SK-N-SH (cell line): ENCODE results near the gene PRKG1. TPM values are rescaled to one million over a fixed set of nuclear protein-coding genes. Genes with fewer than 3 reads are reported as not detected.

ENCODE experiments used
- CTCF ChIA-PET: fragments of 300-600, 350-600 bp; formaldehyde crosslinking; extraction: SDS; loops from one replicate; lab custom pipeline; 2021; lab: Yijun Ruan, JAX
- POLR2A ChIA-PET: fragments of 350-600 bp; sonication (Branson Sonifier 250); formaldehyde crosslinking; extraction: SDS; loops from one replicate; lab custom pipeline; 2020; ENCODE audit warnings: antibody characterized with exemption, inconsistent platforms; lab: Yijun Ruan, JAX
- DNase-seq: peaks from one replicate; pipeline ENCODE4 v3.0.0; 2012
- H2AFZ ChIP-seq: fragments of 200-600 bp; sonication (generic); 2 replicates; pipeline ENCODE4 v1.8.1; 2016; ENCODE audit warnings: antibody characterized with exemption, mild to moderate bottlenecking, low read depth
- H3F3A ChIP-seq: fragments of 200-600 bp; sonication (generic); replicated peaks from 2 replicates; pipeline ENCODE3; 2016; ENCODE audit warnings: antibody characterized with exemption, mild to moderate bottlenecking; ENCODE audit not compliant: insufficient read depth
- H3K27ac ChIP-seq, 2 experiments: fragments of 200-500 bp in 1 of 2; fragments of 200-600 bp in 1 of 2; sonication (Bioruptor generic) in 1 of 2; sonication (generic), shearing (Covaris generic) in 1 of 2; 2 replicates each; pipeline versions ENCODE4 v1.5.1 to v1.6.1; 2014 to 2016; ENCODE audit warnings: low read depth in 2 of 2, inconsistent platforms in 1 of 2, low read length in 1 of 2, mild to moderate bottlenecking in 1 of 2, mixed read lengths in 1 of 2
- H3K27me3 ChIP-seq: fragments of 200-600 bp; sonication (generic), shearing (Covaris generic); 2 replicates; pipeline ENCODE4 v1.6.1; 2016; ENCODE audit warnings: mixed run types; ENCODE audit not compliant: insufficient read depth
- H3K36me3 ChIP-seq, 2 experiments: fragments of 200-500 bp in 1 of 2; fragments of 200-600 bp in 1 of 2; sonication (Bioruptor generic) in 1 of 2; sonication (generic) in 1 of 2; replicated peaks in 1 of 2; 2 replicates each; pipeline versions ENCODE3 to v1.5.1; 2014 to 2016; ENCODE audit warnings: low read length in 1 of 2, mild to moderate bottlenecking in 1 of 2; ENCODE audit not compliant: insufficient read depth in 2 of 2, control insufficient read depth in 1 of 2
- H3K4me1 ChIP-seq, 2 experiments: fragments of 200-500 bp in 1 of 2; fragments of 200-600 bp in 1 of 2; sonication (Bioruptor generic) in 1 of 2; sonication (generic), shearing (Covaris generic) in 1 of 2; 2 replicates each; pipeline versions ENCODE4 v1.5.1 to v1.6.1; 2014 to 2016; ENCODE audit warnings: low read depth in 1 of 2, low read length in 1 of 2, mixed run types in 1 of 2; ENCODE audit not compliant: insufficient read depth in 2 of 2, control insufficient read depth in 1 of 2
- H3K4me2 ChIP-seq: fragments of 200-600 bp; sonication (generic), shearing (Covaris generic); 2 replicates; pipeline ENCODE4 v1.6.1; 2017; ENCODE audit warnings: mixed run types
- H3K4me3 ChIP-seq, 2 experiments: fragments of 200-500 bp in 1 of 2; fragments of 200-600 bp in 1 of 2; sonication (Bioruptor generic) in 1 of 2; sonication (generic), shearing (Covaris generic) in 1 of 2; 2 replicates each; pipeline versions ENCODE4 v1.5.1 to v1.8.1; 2014 to 2016; ENCODE audit warnings: low read depth in 2 of 2, inconsistent platforms in 1 of 2, low read length in 1 of 2, mild to moderate bottlenecking in 1 of 2, mixed read lengths in 1 of 2, moderate library complexity in 1 of 2
- H3K79me2 ChIP-seq: fragments of 200-600 bp; sonication (generic); 2 replicates; pipeline ENCODE4 v1.8.1; 2017; ENCODE audit warnings: mild to moderate bottlenecking; ENCODE audit not compliant: insufficient read depth
- H3K9ac ChIP-seq: fragments of 200-600 bp; sonication (generic); 2 replicates; pipeline ENCODE4 v1.6.1; 2017; ENCODE audit warnings: mixed run types
- H3K9me2 ChIP-seq: fragments of 200-600 bp; sonication (generic); 2 replicates; pipeline ENCODE4 v1.6.1; 2017; ENCODE audit warnings: mixed run types
- H3K9me3 ChIP-seq: fragments of 200-600 bp; sonication (generic); 2 replicates; pipeline ENCODE4 v1.6.1; 2017; ENCODE audit warnings: mixed run types, mild to moderate bottlenecking, moderate library complexity
- H4K20me1 ChIP-seq: fragments of 200-600 bp; sonication (generic); 2 replicates; pipeline ENCODE4 v1.6.1; 2017; ENCODE audit warnings: mild to moderate bottlenecking, mixed run types; ENCODE audit not compliant: insufficient read depth
- ELF1 ChIP-seq: IDR thresholded peaks from 2 replicates; pipeline ENCODE4 v1.4.0; 2012
- EP300 ChIP-seq, 2 experiments: IDR thresholded peaks; 2 replicates each; pipeline versions ENCODE4 v1.4.0 to v1.6.1; 2012; ENCODE audit warnings: borderline replicate concordance in 1 of 2, low read depth in 1 of 2, low read length in 1 of 2
- FOSL2 ChIP-seq: IDR thresholded peaks from 2 replicates; pipeline ENCODE4 v1.4.0; 2012; ENCODE audit warnings: low read depth, mild to moderate bottlenecking, moderate library complexity, borderline replicate concordance
- GATA2 ChIP-seq: sonication (generic); formaldehyde crosslinking; IDR thresholded peaks from 2 replicates; pipeline ENCODE4 v1.5.0; 2020; ENCODE audit warnings: mild to moderate bottlenecking, missing genetic modification reagents
- JUND ChIP-seq: IDR thresholded peaks from 2 replicates; pipeline ENCODE4 v1.4.0; 2012
- MXI1 ChIP-seq: IDR thresholded peaks from 2 replicates; pipeline ENCODE4 v1.6.1; 2012; ENCODE audit warnings: mild to moderate bottlenecking, low read depth, low read length, improper control_type of control experiment
- NFIC ChIP-seq: IDR thresholded peaks from 2 replicates; pipeline ENCODE4 v1.4.0; 2012; ENCODE audit warnings: borderline replicate concordance
- NRF1 ChIP-seq: IDR thresholded peaks from 2 replicates; pipeline ENCODE4 v1.6.1; 2012; ENCODE audit warnings: low read depth, mild to moderate bottlenecking, low read length
- RAD21 ChIP-seq: IDR thresholded peaks from 2 replicates; pipeline ENCODE4 v1.6.1; 2012; ENCODE audit warnings: mild to moderate bottlenecking, low read length
- RCOR1 ChIP-seq: fragments of 150-350 bp; IDR thresholded peaks from 2 replicates; pipeline ENCODE4 v1.6.1; 2017; ENCODE audit warnings: antibody characterized with exemption, low read length
- RFX5 ChIP-seq: IDR thresholded peaks from 2 replicates; pipeline ENCODE4 v1.6.1; 2012; ENCODE audit warnings: mild to moderate bottlenecking, improper control_type of control experiment, low read length
- SIN3A ChIP-seq: IDR thresholded peaks from 2 replicates; pipeline ENCODE4 v1.6.1; 2012; ENCODE audit warnings: low read depth, mild to moderate bottlenecking, low read length, moderate library complexity, borderline replicate concordance
- SMC3 ChIP-seq: IDR thresholded peaks from 2 replicates; pipeline ENCODE4 v1.6.1; 2012; ENCODE audit warnings: low read depth, low read length, improper control_type of control experiment
- TAF1 ChIP-seq: IDR thresholded peaks from 2 replicates; pipeline ENCODE4 v1.6.1; 2012; ENCODE audit warnings: low read depth, mild to moderate bottlenecking, low read length, moderate library complexity, borderline replicate concordance
- TEAD4 ChIP-seq: IDR thresholded peaks from 2 replicates; pipeline ENCODE4 v1.4.0; 2012; ENCODE audit warnings: mild to moderate bottlenecking, borderline replicate concordance; ENCODE audit not compliant: insufficient read depth
- WGBS: methylation state at CpG from one replicate; pipeline ENCODE4 v1.1.6; 2017; ENCODE audit warnings: low lambda C conversion rate; 5-methylcytosine and 5-hydroxymethylcytosine counted together
- polyA plus RNA-seq, 3 experiments: library from polyadenylated mRNA; depleted of rRNA; stranded (reverse); fragments of >200 nt; gene quantifications; 2 replicates each; pipeline ENCODE4 v1.2.3, GENCODE V29; 2012
- TF ChIP-seq, protein P1 (sequence below): fragments of 200-600 bp; sonication (generic); IDR thresholded peaks from 2 replicates; pipeline ENCODE4 v1.6.1; 2017; ENCODE audit warnings: antibody characterized with exemption, mild to moderate bottlenecking, moderate library complexity
- TF ChIP-seq, protein P2 (sequence below): fragments of 150-350 bp; IDR thresholded peaks from 2 replicates; pipeline ENCODE4 v1.6.1; 2017; ENCODE audit warnings: antibody characterized with exemption, low read length, low read depth, borderline replicate concordance
- TF ChIP-seq, protein P3 (sequence below): IDR thresholded peaks from 2 replicates; pipeline ENCODE4; 2012
- TF ChIP-seq, protein P4 (sequence below): IDR thresholded peaks from 2 replicates; pipeline ENCODE4 v1.4.0; 2012; ENCODE audit warnings: low read depth
- TF ChIP-seq, protein P5 (sequence below): IDR thresholded peaks from 2 replicates; pipeline ENCODE4 v1.4.0; 2012; ENCODE audit warnings: low read depth, borderline replicate concordance

Gene PRKG1
- polyA plus RNA-seq, 1 of the 3 experiments (the other 2 are of a cell fraction), result 4.1 TPM

DNA sequence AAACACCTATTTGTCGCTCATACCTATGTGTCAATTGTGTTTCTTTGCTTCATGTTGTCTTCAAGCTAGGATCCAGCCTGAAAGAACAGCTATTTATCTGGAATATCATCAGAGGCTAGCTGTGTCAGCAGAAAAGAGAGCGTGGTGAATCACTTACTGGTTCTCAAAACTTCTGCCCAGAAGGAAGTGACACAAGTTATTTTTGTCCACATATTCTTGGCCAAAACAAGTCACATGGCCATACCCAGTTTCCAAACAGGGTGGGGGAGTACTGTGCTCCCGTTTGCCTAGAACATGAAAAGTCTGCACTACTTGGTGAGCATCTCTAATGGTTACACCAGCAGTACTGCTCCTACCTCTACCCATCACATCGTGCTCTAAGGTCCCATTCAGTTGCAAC is 786.0 kb downstream of the PRKG1 start:
- Histone ChIP-seq H3K27ac (no peak overlapping the region), H3F3A (no peaks in the 10 kb centered on the region), H3K36me3 (no peaks in the 10 kb centered on the region), H3K27me3 (no peaks in the 10 kb centered on the region), H3K79me2 (no peaks in the 10 kb centered on the region), H3K4me2 (no peak overlapping the region), H4K20me1 (no peaks in the 10 kb centered on the region), H3K4me3 (no peak overlapping the region), H3K9me2 (no peaks in the 10 kb centered on the region), H3K9ac (no peak overlapping the region), H3K9me3 (no peaks in the 10 kb centered on the region), H3K4me1 (no peaks in the 10 kb centered on the region), H2AFZ (no peak overlapping the region; the same call in 1 of the 2 replicates)
- DNase-seq, result no peak
- WGBS, result 67% methylated on average over 4 of the region's 4 CpGs
- TF ChIP-seq, protein P1, sequence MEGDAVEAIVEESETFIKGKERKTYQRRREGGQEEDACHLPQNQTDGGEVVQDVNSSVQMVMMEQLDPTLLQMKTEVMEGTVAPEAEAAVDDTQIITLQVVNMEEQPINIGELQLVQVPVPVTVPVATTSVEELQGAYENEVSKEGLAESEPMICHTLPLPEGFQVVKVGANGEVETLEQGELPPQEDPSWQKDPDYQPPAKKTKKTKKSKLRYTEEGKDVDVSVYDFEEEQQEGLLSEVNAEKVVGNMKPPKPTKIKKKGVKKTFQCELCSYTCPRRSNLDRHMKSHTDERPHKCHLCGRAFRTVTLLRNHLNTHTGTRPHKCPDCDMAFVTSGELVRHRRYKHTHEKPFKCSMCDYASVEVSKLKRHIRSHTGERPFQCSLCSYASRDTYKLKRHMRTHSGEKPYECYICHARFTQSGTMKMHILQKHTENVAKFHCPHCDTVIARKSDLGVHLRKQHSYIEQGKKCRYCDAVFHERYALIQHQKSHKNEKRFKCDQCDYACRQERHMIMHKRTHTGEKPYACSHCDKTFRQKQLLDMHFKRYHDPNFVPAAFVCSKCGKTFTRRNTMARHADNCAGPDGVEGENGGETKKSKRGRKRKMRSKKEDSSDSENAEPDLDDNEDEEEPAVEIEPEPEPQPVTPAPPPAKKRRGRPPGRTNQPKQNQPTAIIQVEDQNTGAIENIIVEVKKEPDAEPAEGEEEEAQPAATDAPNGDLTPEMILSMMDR, result no peak
- TF ChIP-seq NRF1 (no peak), NFIC (no peak), ELF1 (no peak), RAD21 (no peak), TAF1 (no peak), MXI1 (no peak), SMC3 (no peak)
- TF ChIP-seq, protein P2, sequence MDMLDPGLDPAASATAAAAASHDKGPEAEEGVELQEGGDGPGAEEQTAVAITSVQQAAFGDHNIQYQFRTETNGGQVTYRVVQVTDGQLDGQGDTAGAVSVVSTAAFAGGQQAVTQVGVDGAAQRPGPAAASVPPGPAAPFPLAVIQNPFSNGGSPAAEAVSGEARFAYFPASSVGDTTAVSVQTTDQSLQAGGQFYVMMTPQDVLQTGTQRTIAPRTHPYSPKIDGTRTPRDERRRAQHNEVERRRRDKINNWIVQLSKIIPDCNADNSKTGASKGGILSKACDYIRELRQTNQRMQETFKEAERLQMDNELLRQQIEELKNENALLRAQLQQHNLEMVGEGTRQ, result no peak
- POLR2A ChIA-PET, result no interaction called here
- CTCF ChIA-PET, result no interaction called here

DNA sequence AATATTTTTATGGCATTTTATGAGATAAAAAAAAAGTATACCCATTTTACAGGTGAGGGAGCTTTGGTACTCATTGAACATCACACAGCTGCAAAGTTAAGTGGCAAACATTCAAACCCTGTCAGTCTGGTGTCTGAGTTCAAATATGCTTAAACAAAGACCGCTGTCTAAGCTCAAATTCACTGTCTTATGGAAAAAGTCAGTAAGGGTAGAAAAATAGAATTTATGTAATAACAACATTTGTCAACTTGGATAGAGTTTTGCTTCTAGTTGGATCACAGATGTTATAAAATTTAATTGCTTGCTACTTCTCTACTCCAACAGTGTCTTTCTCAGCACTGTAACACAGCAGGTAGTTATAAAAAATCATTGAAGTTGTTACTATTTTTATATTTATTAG is 786.8 kb downstream of the PRKG1 start:
- 68% methylated on average over 1 of the region's 1 CpG for WGBS
- CTCF ChIA-PET, result interaction anchor here (0.7 kb wide), 1 partner anchor 13 kb away, joined by 3 read pairs; no protein-coding TSS in a partner anchor
- POLR2A ChIA-PET, result no interaction called here
- TF ChIP-seq, protein P3, sequence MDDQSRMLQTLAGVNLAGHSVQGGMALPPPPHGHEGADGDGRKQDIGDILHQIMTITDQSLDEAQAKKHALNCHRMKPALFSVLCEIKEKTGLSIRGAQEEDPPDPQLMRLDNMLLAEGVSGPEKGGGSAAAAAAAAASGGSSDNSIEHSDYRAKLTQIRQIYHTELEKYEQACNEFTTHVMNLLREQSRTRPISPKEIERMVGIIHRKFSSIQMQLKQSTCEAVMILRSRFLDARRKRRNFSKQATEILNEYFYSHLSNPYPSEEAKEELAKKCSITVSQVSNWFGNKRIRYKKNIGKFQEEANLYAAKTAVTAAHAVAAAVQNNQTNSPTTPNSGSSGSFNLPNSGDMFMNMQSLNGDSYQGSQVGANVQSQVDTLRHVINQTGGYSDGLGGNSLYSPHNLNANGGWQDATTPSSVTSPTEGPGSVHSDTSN, result no peak
- TF ChIP-seq GATA2 (CRISPR knock-in tag) (no peak), EP300 (IDR thresholded peaks at IDR 0.05; ENCODE audit: borderline replicate concordance in 1 of 2, low read depth in 1 of 2, low read length in 1 of 2) (no peak), FOSL2 (no peak), SIN3A (no peak), SMC3 (no peak), RCOR1 (no peak), TEAD4 (no peak), RFX5 (no peak), JUND (no peak)
- TF ChIP-seq, protein P4, sequence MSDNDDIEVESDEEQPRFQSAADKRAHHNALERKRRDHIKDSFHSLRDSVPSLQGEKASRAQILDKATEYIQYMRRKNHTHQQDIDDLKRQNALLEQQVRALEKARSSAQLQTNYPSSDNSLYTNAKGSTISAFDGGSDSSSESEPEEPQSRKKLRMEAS, result no peak
- TF ChIP-seq, protein P1, result no peak
- TF ChIP-seq, protein P5, sequence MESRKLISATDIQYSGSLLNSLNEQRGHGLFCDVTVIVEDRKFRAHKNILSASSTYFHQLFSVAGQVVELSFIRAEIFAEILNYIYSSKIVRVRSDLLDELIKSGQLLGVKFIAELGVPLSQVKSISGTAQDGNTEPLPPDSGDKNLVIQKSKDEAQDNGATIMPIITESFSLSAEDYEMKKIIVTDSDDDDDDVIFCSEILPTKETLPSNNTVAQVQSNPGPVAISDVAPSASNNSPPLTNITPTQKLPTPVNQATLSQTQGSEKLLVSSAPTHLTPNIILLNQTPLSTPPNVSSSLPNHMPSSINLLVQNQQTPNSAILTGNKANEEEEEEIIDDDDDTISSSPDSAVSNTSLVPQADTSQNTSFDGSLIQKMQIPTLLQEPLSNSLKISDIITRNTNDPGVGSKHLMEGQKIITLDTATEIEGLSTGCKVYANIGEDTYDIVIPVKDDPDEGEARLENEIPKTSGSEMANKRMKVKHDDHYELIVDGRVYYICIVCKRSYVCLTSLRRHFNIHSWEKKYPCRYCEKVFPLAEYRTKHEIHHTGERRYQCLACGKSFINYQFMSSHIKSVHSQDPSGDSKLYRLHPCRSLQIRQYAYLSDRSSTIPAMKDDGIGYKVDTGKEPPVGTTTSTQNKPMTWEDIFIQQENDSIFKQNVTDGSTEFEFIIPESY, result no peak

More for the DNA sequence above, 786.8 kb downstream of the PRKG1 start:
- Histone ChIP-seq H3K27ac (no peak overlapping the region), H3K9me3 (no peaks in the 10 kb centered on the region), H4K20me1 (no peaks in the 10 kb centered on the region), H2AFZ (no peak overlapping the region), H3K79me2 (no peaks in the 10 kb centered on the region), H3K9me2 (no peaks in the 10 kb centered on the region), H3K4me1 (no peaks in the 10 kb centered on the region), H3K9ac (no peak overlapping the region), H3K27me3 (no peaks in the 10 kb centered on the region), H3K36me3 (no peaks in the 10 kb centered on the region), H3K4me2 (no peak overlapping the region), H3F3A (no peaks in the 10 kb centered on the region), H3K4me3 (no peak overlapping the region)
- no peak for DNase-seq
